GM18951 (cell line): ENCODE results near the gene COL4A1.

Experiments
- POLR2A ChIP-seq: IDR thresholded peaks from 4 replicates; pipeline ENCODE4 v1.6.1; 2011; ENCODE audit warnings: mild to moderate bottlenecking; ENCODE audit not compliant: insufficient read length, insufficient read depth; ENCODE audit errors: extremely low read depth
- in situ Hi-C: fragments of 300-500 bp; cut with MboI; formaldehyde crosslinking; loops from one replicate; pipeline ENCODE4 v1.12.0; 2022; ENCODE audit warnings: low sequenced_read_pairs, mixed read lengths, inconsistent platforms; ENCODE audit not compliant: unreplicated experiment

Gene COL4A1

GRCh38 chr13:110182461-110182860 is 124.5 kb downstream of the COL4A1 start:
- in situ Hi-C loops, result no loop called here
- TF ChIP-seq POLR2A, result no peak

- no peak for TF ChIP-seq POLR2A
- in situ Hi-C loops, result no loop called here
These were observed 125.0 kb downstream of the COL4A1 start for GRCh38 chr13:110182003-110182402.

GRCh38 chr13:110179857-110180147 is 127.2 kb downstream of the COL4A1 start:
- in situ Hi-C loops, result no loop called here

GRCh38 chr13:110179116-110179856 is 127.7 kb downstream of the COL4A1 start:
- in situ Hi-C loops, result no loop called here
- no peak for TF ChIP-seq POLR2A

More at GRCh38 chr13:110179857-110180147, 127.2 kb downstream of the COL4A1 start:
- no peak for TF ChIP-seq POLR2A

GRCh38 chr13:110177790-110178189 is 129.2 kb downstream of the COL4A1 start:
- in situ Hi-C loops, result no loop called here
- TF ChIP-seq POLR2A, result no peak

GRCh38 chr13:110176431-110176830 is 130.5 kb downstream of the COL4A1 start:
- TF ChIP-seq POLR2A, result no peak
- in situ Hi-C loops, result no loop called here

- in situ Hi-C loops, result no loop called here
- no peak for TF ChIP-seq POLR2A
These were observed 133.6 kb downstream of the COL4A1 start for GRCh38 chr13:110173247-110173818.

- in situ Hi-C loops, result no loop called here
- no peak for TF ChIP-seq POLR2A
These were observed 136.1 kb downstream of the COL4A1 start for GRCh38 chr13:110170882-110171281.

GRCh38 chr13:110170020-110170790 is 136.8 kb downstream of the COL4A1 start:
- no peak for TF ChIP-seq POLR2A
- in situ Hi-C loops, result no loop called here

- no peak for TF ChIP-seq POLR2A
- in situ Hi-C loops, result no loop called here
These were observed 137.7 kb downstream of the COL4A1 start for GRCh38 chr13:110168999-110169933.

GRCh38 chr13:110166598-110166997 is 140.4 kb downstream of the COL4A1 start:
- in situ Hi-C loops, result no loop called here

GRCh38 chr13:110164706-110165105 is 142.3 kb downstream of the COL4A1 start:
- in situ Hi-C loops, result no loop called here
- no peak for TF ChIP-seq POLR2A

More at GRCh38 chr13:110166598-110166997, 140.4 kb downstream of the COL4A1 start:
- no peak for TF ChIP-seq POLR2A
